Upper lobe of left lung (tissue), 6 donors: ENCODE results near the gene TCF7L2. TPM values are rescaled to one million over a fixed set of nuclear protein-coding genes. Genes with fewer than 3 reads are reported as not detected.

Experiments
- ATAC-seq, 2 donors: fragments of 200-7000 bp; cut with Tn5 transposase; one replicate each; pipeline ENCODE4 v1.9.1; 2022; ENCODE audit warnings: mild to moderate bottlenecking in 2 of 2, moderate library complexity in 2 of 2; ENCODE audit not compliant: low FRiP score in 2 of 2
- DNase-seq, 2 donors: peaks; one replicate each; pipeline ENCODE4 v3.0.0-alpha.2; 2019 to 2020
- H3K27ac ChIP-seq, 4 donors: fragments of 200-600 bp; sonication (generic); one replicate each; pipeline ENCODE4 v1.5.1; 2016 to 2019
- H3K27me3 ChIP-seq, 4 donors: fragments of 200-600 bp; sonication (generic); one replicate each; pipeline ENCODE4 v1.5.1; 2017 to 2019
- H3K36me3 ChIP-seq, 4 donors: fragments of 200-600 bp; sonication (generic); one replicate each; pipeline ENCODE4 v1.5.1; 2016 to 2019
- H3K4me1 ChIP-seq, 4 donors: fragments of 200-600 bp; sonication (generic); one replicate each; pipeline ENCODE4 v1.5.1; 2018 to 2019
- H3K4me3 ChIP-seq, 4 donors: fragments of 200-600 bp; sonication (generic); one replicate each; pipeline ENCODE4 v1.5.1; 2017 to 2019; ENCODE audit warnings: mild to moderate bottlenecking in 2 of 4, moderate library complexity in 1 of 4
- H3K9me3 ChIP-seq, 4 donors: fragments of 200-600 bp; sonication (generic); one replicate each; pipeline ENCODE4 v1.5.1; 2018 to 2019
- CTCF ChIP-seq, 6 experiments: fragments of 450-650 bp in 4 of 6; fragments of 200-600 bp in 2 of 6; sonication (generic) in 2 of 6; IDR thresholded peaks; one replicate each; pipeline ENCODE4 v1.5.1; 2016 to 2019; ENCODE audit warnings: antibody characterized with exemption in 6 of 6
- EP300 ChIP-seq, 4 donors: sonication (generic); formaldehyde crosslinking; IDR thresholded peaks; one replicate each; pipeline ENCODE4 v1.5.1; 2017; ENCODE audit warnings: antibody characterized with exemption in 4 of 4, control low read depth in 2 of 4
- POLR2A ChIP-seq, 4 donors: fragments of 450-650 bp; IDR thresholded peaks; one replicate each; pipeline ENCODE4 v1.5.1; 2016 to 2017; ENCODE audit warnings: antibody characterized with exemption in 4 of 4, mild to moderate bottlenecking in 2 of 4
- POLR2AphosphoS5 ChIP-seq, 2 donors: sonication (generic); formaldehyde crosslinking; IDR thresholded peaks; one replicate each; pipeline ENCODE4 v1.5.1; 2017; ENCODE audit warnings: antibody characterized with exemption in 2 of 2
- WGBS, 2 donors: methylation state at CpG; one replicate each; pipeline ENCODE4 v1.1.5; 2017 to 2018; 5-methylcytosine and 5-hydroxymethylcytosine counted together
- total RNA-seq, 6 donors: library from RNA; depleted of rRNA in 4 of 6; stranded (reverse); fragments of >200 nt in 4 of 6; gene quantifications; one replicate each; pipeline versions ENCODE4 v1.1.0 to v1.2.1, GENCODE V29; 2016 to 2021
- donor health status: DM: no; HTN: no; CAD: no; lungs with moderate emphysema.
- donor health status: DM: no; HTN: yes; CAD: no; lungs with severe emphysema.

The TCF7L2 gene
- total RNA-seq, 6 donors from 2014 or later = 15.5 to 80.3 (median 48.1) TPM

GRCh38 chr10:113130014-113130641 lies 180.1 kb downstream of the TCF7L2 start:
- H3K27ac ChIP-seq = no peak overlapping the region
- no peaks in the 10 kb centered on the region for H3K36me3 ChIP-seq
- H3K4me3 ChIP-seq = no peak overlapping the region
- no peak for ATAC-seq
- DNase-seq = no peak
- H3K27me3 ChIP-seq = no peaks in the 10 kb centered on the region
- TF ChIP-seq POLR2A (IDR thresholded peaks at IDR 0.05) (no peak), EP300 (IDR thresholded peaks at IDR 0.05) (no peak), POLR2AphosphoS5 (IDR thresholded peaks at IDR 0.05) (no peak), CTCF (IDR thresholded peaks at IDR 0.05) (no peak)
- no peaks in the 10 kb centered on the region for H3K9me3 ChIP-seq
- WGBS, 2 donors = 83 to 89% methylated on average over 5 of the region's 5 CpGs
- peaks cover 21 to 35% (median 24%) of the 10 kb centered on the region in 4 donors for H3K4me1 ChIP-seq

- H3K27me3 ChIP-seq = no peaks in the 10 kb centered on the region
- H3K9me3 ChIP-seq = no peaks in the 10 kb centered on the region
- H3K27ac ChIP-seq = peak overlapping the region in 1 of 4 donors; percentile 12
- 55 to 59% methylated on average over 10 of the region's 10 CpGs for WGBS, 2 donors
- H3K4me1 ChIP-seq = peaks cover 15 to 27% (median 17%) of the 10 kb centered on the region in 4 donors
- H3K4me3 ChIP-seq = no peak overlapping the region
- ATAC-seq = peak in 1 of 2 donors; percentile 81
- H3K36me3 ChIP-seq = no peaks in the 10 kb centered on the region
- no peak for DNase-seq
- TF ChIP-seq EP300 (IDR thresholded peaks at IDR 0.05) (no peak), POLR2A (IDR thresholded peaks at IDR 0.05) (no peak), POLR2AphosphoS5 (IDR thresholded peaks at IDR 0.05) (no peak), CTCF (IDR thresholded peaks at IDR 0.05) (no peak)
These were observed 181.7 kb downstream of the TCF7L2 start for GRCh38 chr10:113131613-113132261.

- Histone ChIP-seq H3K36me3 (no peaks in the 10 kb centered on the region), H3K4me1 (peaks cover 14 to 21% (median 15%) of the 10 kb centered on the region in 4 donors), H3K4me3 (no peak overlapping the region), H3K27me3 (no peaks in the 10 kb centered on the region), H3K9me3 (no peaks in the 10 kb centered on the region), H3K27ac (no peak overlapping the region)
- WGBS, 2 donors = 55 to 65% methylated on average over 11 of the region's 11 CpGs
- peak in 1 of 2 donors; percentile 40 for ATAC-seq
- no peak for DNase-seq
- TF ChIP-seq POLR2A (IDR thresholded peaks at IDR 0.05) (no peak), CTCF (IDR thresholded peaks at IDR 0.05) (no peak), POLR2AphosphoS5 (IDR thresholded peaks at IDR 0.05) (no peak), EP300 (IDR thresholded peaks at IDR 0.05) (no peak)
These were observed 182.6 kb downstream of the TCF7L2 start for GRCh38 chr10:113132591-113133121.

- WGBS, 2 donors = 77 to 82% methylated on average over 10 of the region's 10 CpGs
- no peak overlapping the region for H3K4me3 ChIP-seq
- H3K36me3 ChIP-seq = no peaks in the 10 kb centered on the region
- no peaks in the 10 kb centered on the region for H3K9me3 ChIP-seq
- peaks cover 14 to 21% (median 15%) of the 10 kb centered on the region in 4 donors for H3K4me1 ChIP-seq
- TF ChIP-seq POLR2AphosphoS5 (IDR thresholded peaks at IDR 0.05) (no peak), POLR2A (IDR thresholded peaks at IDR 0.05) (no peak), EP300 (IDR thresholded peaks at IDR 0.05) (no peak), CTCF (IDR thresholded peaks at IDR 0.05) (no peak)
- DNase-seq = no peak
- no peak overlapping the region for H3K27ac ChIP-seq
- H3K27me3 ChIP-seq = no peaks in the 10 kb centered on the region
- ATAC-seq = no peak
These were observed 183.6 kb downstream of the TCF7L2 start for GRCh38 chr10:113133497-113134115.
